ENCODE data around the gene NFE2L3. TPM values are rescaled to one million over a fixed set of nuclear protein-coding genes. Genes with fewer than 3 reads are reported as not detected.
A peak's percentile ranks its signal among the peaks of the same experiment; 100 is the strongest.
"Not testable (repeated sequence)": the region's sequence is repeated elsewhere in the genome, so short reads cannot be mapped to it uniquely, and the experiment has no call there.

NFE2L3 gene
- total RNA-seq, 1 donor from 2014 or later: 1.8 TPM

DNA sequence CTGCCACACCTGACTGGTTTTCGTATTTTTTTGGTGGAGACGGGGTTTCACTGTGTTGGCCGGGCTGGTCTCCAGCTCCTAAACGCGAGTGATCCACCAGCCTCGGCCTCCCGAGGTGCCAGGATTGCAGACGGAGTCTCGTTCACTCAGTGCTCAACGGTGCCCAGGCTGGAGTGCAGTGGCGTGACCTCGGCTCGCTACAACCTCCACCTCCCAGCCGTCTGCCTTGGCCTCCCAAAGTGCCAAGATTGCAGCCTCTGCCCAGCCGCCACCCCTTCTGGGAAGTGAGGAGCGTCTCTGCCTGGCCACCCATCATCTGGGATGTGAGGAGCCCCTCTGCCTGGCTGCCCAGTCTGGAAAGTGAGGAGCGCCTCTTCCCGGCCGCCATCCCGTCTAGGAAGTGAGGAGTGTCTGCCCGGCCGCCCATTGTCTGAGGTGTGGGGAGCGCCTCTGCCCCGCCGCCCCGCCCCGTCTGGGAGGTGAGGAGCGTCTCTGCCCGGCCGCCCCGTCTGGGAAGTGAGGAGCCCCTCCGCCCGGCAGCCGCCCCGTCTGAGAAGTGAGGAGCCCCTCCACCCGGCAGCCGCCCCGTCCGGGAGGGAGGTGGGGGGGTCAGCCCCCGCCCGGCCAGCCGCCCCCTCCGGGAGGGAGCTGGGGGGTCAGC, 4.2 kb upstream of the NFE2L3 start:
- ATAC-seq: not testable (repeated sequence)

DNA sequence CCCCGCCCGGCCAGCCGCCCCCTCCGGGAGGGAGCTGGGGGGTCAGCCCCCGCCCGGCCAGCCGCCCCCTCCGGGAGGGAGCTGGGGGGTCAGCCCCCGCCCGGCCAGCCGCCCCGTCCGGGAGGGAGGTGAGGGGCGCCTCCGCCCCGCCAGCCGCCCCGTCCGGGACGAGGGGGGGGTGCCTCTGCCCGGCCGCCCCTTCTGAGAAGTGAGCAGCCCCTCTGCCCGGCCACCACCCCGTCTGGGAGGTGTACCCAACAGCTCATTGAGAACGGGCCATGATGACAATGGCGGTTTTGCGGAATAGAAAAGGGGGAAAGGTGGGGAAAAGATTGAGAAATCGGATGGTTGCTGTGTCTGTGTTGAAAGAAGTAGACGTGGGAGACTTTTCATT, 3.7 kb upstream of the NFE2L3 start:
- ATAC-seq: not testable (repeated sequence)

DNA sequence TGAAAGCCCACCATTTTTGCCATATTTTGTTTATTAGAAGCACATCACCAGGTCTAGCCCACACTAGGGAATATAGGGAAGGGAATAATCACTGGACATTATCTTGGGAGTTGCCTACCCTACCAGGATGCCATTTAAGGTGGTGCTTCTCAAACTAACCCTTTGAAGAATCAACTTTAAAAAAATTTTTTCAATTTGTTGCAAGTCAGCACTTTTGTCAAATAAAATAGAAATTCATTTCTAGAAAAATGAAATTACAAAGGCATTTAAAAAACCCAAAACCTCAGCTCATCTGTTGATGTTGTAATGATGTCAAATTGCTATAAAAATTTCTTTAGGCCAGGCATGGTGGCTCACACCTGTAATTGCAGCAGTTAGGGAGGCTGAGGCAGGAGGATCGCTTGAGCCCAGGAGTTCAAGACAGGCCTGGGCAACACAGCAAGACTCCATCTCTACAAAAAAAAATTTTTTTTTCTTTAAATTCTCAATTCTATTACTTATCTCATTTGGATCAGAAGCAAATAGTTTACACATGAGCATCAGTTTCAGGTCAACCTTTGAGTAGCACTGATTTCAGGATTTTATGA, 2.5 kb upstream of the NFE2L3 start:
- no peak for ATAC-seq

DNA sequence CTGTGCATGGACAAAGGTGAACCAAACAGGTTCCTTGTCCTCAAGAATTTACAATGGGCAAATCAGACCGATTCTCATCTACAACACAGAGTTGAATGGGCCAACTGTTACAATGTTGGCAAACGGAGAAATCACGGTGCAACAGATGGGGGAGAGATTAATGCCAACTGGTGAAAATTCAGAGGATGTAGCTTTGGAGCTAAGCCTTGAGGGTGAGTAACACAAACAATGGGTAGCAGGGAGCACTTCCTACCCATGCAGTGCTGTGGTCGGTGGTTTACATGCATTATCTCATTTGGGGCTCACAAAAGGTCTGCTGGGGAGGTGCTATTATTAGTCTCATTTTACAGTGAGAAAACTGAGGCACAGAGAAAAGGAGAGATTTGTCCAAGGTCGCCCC, 902 bp upstream of the NFE2L3 start:
- no peak for ATAC-seq

DNA sequence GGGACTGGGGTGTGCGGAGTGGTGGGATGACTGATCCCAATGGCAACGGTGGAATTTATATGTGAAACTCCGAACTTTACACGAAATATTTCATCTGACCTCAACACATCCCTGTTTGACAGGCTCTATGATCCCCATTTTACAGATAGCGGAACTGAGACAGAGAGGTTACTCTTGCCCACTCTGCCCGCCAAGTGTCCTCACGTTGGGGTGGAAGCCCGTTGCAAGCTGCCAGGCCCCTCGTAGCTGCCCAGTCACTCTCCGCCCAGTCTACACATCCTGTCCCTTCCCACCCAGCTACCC, 397 bp upstream of the NFE2L3 start:
- no peak for ATAC-seq

DNA sequence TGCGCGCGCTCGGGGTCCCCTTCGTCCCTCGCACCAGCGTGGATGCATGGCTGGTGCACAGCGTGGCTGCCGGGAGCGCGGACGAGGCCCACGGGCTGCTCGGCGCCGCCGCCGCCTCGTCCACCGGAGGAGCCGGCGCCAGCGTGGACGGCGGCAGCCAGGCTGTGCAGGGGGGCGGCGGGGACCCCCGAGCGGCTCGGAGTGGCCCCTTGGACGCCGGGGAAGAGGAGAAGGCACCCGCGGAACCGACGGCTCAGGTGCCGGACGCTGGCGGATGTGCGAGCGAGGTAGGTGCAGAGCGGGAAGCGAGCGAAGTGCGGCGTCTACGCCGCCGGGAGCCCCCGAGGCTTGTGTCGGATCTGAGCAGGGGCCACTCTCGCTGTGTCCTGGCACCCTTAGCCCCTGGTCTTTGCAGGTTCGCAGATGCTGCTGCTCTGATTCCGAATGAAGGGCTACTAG, 813 bp downstream of the NFE2L3 start:
- ATAC-seq: peak; percentile 20

DNA sequence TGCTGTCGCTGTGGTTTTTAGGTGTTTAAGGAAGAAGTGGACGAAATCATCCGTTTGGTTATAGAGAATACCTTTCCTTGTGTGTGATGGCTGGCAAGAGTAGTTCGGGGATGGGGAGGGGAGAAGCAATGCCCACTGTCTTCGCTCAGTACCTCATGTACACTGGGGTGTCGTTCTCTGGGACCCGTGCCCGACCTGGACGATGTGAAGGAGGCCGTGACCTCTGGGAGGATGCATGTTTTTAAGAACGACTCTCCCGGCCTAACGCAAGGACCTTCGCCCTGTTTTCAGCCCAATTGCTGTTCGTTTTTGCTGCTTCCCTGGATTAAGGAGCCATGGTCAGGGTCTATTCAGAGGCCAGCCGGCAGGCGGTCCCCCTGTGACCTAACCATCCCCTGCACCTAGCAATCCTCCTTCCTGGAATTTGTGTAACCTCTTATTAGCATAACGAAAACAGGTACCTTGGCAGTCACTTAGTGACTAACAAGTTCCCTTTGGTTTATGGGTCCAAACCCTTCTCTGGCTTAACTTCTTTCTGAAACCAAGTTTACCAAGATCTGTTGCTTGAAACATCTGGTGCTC, 1.3 kb downstream of the NFE2L3 start:
- no peak for ATAC-seq

DNA sequence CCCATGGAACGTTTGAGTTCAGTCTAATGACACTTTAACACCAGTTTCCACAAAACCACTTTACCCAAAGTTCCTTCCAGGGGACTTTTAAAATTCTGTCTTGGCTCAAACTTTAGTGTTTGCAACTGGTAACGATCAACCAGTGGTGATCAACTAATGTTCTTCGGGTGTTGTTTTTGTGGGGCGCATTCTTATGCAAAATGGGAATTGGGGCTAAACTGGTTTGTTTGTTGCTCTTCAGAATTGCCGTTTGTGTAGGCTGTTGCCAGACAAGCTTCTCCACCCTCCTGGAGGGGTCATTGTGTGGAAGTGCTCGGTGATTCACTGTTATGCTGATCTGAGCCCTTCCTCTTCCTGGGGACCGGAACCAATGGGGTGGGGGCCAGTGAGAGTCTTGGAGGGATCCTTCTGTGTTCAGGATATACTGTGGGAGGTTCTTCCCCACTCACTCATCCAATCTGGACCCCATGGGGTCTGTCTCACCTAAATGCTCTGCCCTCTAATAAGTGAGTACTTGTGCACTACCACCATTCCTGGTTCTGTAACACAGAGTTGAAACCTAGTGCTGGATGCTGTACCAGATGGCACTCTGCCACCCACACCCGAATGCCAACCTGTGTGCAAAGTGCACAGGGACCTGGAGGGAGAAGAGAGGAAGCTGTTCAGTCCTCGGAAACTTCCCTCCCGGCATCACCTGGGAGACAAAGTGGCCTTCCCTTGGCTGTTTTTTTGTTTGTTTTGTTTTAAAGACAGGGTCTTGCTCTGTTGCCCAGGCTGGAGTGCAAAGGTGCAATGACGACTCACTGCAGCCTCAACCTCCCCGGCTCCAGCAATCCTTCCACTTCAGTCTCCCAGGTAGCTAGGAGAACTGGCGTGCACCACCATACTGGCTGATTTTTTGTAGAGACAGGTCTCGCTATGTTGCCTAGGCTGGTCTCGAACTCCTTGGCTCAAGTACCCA, 2.1 kb downstream of the NFE2L3 start:
- peak; percentile 55 for ATAC-seq

DNA sequence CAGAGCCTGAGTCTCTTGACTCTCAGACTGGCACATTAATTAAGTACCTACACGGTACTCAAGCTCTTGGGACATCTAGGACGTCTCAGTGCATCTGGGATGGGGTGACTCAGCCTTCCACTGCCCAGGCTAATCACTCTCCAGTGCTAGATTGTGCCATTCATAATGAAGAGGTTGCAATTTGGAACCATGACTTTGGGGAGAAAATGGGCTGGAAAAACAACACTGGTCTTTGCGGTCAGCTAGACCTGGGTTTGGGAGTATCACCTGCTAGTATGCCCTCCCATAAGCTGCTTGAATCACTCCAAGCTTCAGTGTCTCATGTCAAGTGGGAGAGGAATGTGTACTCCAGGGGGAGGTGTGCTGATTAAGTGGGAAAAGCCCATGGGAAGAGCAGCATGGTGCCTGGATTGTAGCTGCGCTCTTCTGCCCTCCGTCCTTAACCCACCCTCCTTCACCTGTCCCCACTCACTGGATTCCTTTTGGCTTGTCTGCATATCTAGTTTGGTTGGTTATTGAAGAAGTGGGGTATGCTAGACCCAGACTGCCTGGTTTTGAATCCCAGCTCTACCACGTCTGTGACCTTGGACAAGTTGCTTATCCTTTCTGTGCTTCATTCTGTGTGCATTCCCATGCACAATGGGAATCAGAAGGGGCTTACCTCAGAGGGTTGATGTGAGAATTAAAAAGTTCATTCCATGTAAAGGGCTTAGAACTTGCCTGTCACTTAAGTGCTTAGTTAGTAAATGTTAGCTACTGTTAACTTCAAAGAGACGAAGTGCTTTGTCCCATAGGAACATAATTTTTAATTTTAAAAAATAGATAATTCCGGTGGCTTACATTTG, 3.8 kb downstream of the NFE2L3 start:
- ATAC-seq: peak; percentile 32

DNA sequence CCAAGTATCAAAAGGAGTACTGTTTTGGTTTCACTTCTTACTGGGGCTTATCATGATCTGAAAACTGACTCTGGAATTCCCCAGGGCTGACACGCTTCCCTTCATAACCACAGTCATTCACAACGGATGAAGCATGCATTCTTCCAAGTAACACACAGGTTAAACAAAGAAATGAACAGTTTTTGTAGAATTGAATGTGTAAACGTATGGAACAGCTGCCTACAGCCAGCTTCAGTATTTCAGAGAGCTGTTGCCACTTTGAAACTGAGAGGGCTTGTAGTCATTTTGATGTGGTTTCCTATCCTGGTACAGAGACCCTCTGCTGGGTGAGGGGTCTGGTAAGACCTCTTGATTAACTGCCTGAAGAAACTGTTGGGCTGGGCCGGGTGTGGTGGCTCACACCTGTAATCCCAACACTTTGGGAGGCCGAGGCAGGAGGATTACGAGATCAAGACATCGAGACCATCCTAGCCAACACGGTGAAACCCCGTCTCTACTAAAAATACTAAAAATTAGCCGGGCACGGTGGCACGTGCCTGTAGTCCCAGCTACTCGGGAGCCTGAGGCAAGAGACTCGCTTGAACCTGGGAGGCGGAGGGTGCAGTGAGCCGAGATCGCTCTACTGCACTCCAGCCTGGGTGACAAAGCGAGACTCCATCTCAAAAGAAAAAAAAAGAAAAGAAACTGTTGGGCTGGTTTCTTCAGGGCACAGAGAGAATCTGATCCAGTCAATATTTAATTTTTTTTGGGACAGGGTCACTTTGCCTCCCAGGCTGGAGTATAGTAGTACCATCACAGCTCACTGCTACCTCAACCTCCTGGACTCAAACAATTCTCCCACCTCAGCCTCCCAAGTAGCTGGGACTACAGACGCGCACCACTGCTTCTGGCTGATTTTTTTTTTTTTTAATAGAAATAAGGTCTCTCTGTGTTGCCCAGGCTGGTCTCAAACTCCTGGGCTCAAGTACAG, 4.7 kb downstream of the NFE2L3 start:
- ATAC-seq: no peak

DNA sequence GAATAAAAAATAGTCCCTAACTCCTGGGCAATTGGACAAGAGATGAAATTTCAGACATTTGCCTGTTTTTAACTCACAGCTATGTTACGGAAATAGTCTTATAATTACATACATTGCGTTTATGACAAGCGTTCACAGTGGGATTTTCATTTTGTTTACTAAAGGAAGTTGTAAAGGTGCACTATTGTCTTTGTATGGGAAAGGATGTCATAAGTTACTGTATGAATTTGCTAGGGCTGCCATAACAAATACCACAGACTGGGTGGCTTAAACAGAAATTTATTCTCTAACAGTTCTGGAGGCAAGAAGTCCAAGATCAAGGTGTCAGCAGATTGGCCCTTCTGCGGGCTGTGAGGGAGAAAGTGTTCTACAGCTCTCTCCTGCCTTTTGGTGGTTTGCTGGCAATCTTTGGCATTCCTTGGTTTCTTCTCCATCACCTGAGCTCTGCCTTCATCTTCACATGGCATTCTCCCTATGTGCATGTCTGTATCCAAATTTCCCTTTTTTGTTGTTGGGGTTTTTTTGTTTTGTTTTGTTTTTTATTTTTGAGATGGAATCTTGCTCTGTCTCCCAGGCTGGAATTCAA, 5.6 kb downstream of the NFE2L3 start:
- ATAC-seq: no peak

DNA sequence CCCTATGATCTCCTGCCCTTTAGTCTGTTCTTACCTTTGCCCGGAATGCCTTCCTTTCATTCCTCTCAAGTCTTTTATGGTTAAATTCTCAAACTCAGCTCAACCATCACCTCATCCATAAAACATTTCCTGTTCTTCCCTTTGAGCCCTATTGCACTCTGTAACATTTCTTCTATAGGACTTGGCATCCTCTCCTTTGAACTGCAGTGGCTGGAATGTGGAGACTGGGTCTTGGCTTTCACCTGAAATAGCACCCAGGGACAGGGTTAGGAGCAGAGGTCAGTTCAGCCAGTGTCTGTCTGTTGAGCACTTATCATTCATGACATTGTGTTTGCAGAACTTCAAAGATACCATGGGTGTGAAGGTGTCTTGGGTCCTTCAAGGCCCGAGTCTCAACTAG, 7.2 kb downstream of the NFE2L3 start:
- no peak for ATAC-seq

DNA sequence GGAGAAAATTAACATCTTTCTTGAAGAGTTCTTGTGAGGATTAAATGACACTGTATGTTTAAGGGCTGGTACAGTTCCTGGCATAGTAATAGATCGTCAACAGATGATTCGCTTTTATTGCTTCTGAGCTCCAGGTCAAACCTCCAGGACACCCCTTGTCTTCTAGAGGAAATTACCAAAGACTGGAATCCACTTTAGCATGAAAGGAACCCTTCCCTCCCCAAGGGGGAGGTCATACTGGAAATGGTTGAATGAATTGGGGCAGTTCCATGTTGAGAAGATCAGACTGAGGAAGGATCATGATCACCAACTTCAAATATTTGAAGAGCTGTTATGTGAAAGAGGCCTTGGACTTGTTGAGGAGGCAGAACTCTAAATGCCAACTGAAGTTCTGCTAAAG, 8.9 kb downstream of the NFE2L3 start:
- no peak for ATAC-seq

DNA sequence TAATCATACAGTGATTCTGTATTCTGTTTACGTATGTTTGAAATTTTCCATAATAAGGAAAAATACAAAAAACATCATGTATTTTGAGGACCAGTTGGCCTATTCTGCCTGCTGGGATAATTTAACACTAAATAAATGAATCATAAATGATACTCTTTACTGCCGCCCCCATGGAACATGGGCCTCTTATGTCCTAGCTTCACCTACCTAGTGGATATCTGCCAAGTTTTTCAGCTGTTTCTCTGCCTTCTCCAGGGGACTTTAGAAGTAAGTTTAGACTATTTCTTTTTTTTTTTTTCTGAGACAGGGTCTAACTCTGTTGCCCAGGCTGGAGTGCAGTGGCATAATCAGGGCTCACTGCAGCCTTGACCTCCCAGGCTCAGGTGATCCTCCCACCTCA, 10.4 kb downstream of the NFE2L3 start:
- ATAC-seq: no peak

DNA sequence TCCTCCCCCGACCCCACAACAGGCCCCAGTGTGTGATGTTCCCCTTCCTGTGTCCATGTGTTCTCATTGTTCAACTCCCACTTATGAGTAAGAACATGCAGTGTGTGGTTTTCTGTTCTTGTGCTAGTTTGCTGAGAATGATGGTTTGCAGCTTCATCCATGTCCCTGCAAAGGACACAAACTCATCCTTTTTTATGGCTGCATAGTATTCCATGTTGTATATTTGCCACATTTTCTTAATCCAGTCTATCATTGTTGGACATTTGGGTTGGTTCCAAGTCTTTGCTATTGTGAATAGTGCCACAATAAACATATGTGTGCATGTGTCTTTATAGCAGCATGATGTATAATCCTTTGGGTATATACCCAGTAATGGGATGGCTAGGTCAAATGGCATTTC, 11.8 kb downstream of the NFE2L3 start:
- not testable (repeated sequence) for ATAC-seq

DNA sequence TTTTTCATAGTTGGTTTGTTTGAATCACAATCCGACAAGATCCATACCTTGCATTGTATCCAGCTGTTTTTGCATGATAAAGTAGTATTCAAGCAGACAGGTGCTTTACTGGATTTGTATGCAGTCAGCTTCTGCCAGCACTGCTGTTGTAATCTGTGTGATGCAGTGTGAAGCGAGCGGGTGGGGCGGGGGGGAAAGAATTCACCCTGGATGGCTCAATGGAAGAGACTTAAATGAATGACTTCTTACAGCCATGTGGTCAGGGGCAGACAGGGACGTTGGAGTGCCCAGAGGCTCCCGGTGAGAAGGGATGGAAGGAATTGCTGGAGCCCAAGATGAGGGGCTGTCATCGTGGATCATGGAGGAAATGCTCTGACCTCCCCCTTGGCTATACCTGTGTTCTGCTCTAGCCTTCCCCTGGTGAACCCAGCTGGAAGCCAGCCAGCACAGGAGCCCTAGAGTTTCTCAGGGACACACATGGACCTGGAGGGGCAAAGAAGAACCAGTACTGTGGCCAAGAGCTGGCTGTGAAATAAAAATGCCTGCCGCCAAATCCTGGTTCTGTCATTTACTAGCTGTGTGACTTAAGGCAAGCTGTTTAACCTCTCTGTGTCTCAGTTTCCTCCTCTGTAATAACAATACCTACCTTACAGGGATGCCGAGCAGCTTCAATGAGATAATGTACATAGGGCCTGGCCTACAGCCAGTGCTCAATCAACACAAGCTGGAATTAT, 14.1 kb downstream of the NFE2L3 start:
- ATAC-seq: peak; percentile 26

DNA sequence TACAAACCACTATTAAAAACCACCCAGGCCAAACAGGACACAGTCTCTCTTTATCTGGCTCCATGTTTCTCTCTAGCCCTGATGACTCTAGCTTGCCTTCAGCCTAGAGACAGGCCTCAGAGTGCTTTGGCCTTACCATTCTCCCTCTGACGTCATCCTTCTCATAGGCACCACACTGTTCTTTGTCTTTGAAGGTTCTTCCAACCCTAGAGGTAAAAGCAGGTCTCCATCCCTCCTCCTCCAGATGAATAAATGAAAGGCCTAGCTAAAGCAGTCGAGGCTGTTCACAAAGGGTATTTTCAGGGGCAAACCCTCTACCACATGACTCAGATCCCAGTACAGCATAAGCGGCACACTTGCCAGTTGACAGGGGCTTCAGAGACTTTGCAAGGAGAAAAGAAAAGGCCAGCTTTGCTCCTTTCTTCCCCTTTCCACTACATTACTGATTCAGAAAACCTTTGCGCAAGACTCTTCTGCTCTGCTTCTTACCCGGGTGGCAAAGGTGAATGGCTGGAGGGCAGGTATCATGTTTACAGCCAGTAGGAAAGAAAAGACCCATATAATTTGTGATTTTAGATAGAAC, 14.8 kb downstream of the NFE2L3 start:
- ATAC-seq: peak; percentile 31

DNA sequence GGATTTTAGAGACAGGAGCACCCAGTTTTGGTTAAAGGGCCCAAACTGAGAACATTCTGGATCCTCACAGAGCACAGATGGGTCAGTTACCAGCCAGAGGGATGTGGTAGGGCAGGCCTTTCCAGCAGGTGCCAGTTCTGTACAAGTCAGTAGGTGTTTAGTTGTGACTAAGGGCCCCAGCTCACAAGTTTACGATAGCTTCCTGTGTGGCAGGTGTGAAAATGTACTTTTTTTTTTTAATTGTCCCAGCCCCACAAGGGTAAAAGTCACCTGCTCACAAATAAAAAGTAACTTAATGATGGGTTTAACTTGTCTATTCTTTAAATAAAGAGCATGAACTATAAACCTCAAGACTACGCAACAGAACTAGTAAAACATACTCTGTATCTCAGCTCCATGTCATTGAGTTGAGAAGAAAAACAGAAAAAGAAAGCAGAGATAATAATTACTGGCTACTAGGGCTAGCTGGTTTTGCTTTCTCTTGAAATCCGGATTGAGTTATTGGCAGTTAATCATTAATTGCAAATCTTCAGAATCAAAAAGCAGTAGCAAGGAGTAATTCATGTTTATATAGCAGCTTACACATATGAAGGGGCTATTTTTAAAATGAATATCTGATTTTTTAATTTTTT, 15.4 kb downstream of the NFE2L3 start:
- peak; percentile 88 for ATAC-seq

DNA sequence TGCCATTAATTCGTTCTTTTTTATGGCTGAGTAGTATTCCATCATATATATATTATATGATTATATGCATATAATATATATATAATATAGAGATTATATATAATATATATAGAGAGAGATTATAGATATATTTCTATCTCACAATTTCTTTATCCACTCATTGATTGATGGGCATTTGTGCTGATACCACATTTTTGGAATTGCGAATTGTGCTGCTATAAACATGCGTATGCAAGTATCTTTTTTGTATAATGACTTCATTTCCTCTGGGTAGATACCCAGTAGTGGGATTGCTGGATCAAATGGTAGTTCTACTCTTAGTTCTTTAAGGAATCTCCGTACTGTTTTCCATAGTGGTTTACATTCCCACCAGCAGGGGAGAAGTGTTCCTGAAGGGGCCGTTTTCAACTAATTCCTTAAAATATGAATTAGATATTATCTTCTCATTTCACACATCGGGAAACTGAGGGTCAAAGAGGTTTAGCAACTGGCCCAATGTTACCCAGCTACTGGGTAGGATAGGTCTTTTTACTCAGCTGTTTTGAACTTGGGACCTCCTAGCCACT, 16.5 kb downstream of the NFE2L3 start:
- ATAC-seq: no peak
